HepG2 (cell line): ENCODE data around the gene ACAP2. TPM values are rescaled to one million over a fixed set of nuclear protein-coding genes. Genes with fewer than 3 reads are reported as not detected.

ENCODE experiments used
- ATAC-seq: fragments of 200-7000 bp; cut with Tn5 transposase; 3 replicates; pipeline ENCODE4 v1.9.1; 2020; ENCODE audit warnings: mild to moderate bottlenecking, moderate library complexity
- BruUV-seq: library from RNA; stranded (reverse); fragments of 400-500 nt; replicated peaks from 2 replicates; lab custom pipeline; 2021; lab: Mats Ljungman, UMichigan
- CTCF ChIA-PET: fragments of 300-600 bp; formaldehyde crosslinking; extraction: SDS; loops from one replicate; lab custom pipeline; 2021; ENCODE audit warnings: low total read pairs, inconsistent platforms, low intra/inter-chr PET ratio; lab: Yijun Ruan, JAX
- POLR2A ChIA-PET: fragments of 350-600 bp; sonication (Branson Sonifier 250); formaldehyde crosslinking; loops from one replicate; lab custom pipeline; 2020; ENCODE audit warnings: antibody characterized with exemption, inconsistent platforms; lab: Yijun Ruan, JAX
- DNase-seq: peaks from one replicate; pipeline ENCODE4 v3.0.0-alpha.2; 2015; ENCODE audit warnings: low spot score
- FAIRE-seq: peaks from 3 replicates; lab custom pipeline; 2011; peaks lifted over from hg19 to GRCh38; lab: Jason Lieb, UNC
- H2AFZ ChIP-seq: one replicate; pipeline ENCODE4 v1.6.1; 2011; ENCODE audit warnings: low read length, inconsistent platforms
- H3K27ac ChIP-seq: fragments of 300-600 bp; 3 replicates; pipeline ENCODE4 v1.8.0; 2011; ENCODE audit warnings: mixed run types, mild to moderate bottlenecking, mixed read lengths, low read length, inconsistent platforms; ENCODE audit not compliant: insufficient read depth; ENCODE audit errors: extremely low read length
- H3K27me3 ChIP-seq, 2 experiments: fragments of 200-600 bp in 1 of 2; 2 replicates in 1 of 2; 3 replicates in 1 of 2; pipeline versions ENCODE4 v1.6.0 to v1.8.0; 2011; ENCODE audit warnings: low read length in 2 of 2, mild to moderate bottlenecking in 2 of 2, moderate library complexity in 2 of 2, inconsistent platforms in 1 of 2; ENCODE audit not compliant: insufficient read depth in 2 of 2, control insufficient read depth in 1 of 2
- H3K36me3 ChIP-seq, 2 experiments: fragments of 200-600 bp in 1 of 2; replicated peaks in 1 of 2; 2 replicates in 1 of 2; 3 replicates in 1 of 2; pipeline versions ENCODE4 v1.5.1 to v1.8.0; 2011; ENCODE audit warnings: low read length in 2 of 2, inconsistent platforms in 1 of 2; ENCODE audit not compliant: insufficient read depth in 2 of 2, control insufficient read depth in 1 of 2
- H3K4me1 ChIP-seq: 2 replicates; pipeline ENCODE4 v1.5.1; 2012; ENCODE audit warnings: low read length, inconsistent platforms; ENCODE audit not compliant: insufficient read depth
- H3K4me2 ChIP-seq: 2 replicates; pipeline ENCODE4 v1.6.0; 2011; ENCODE audit warnings: low read depth, low read length, inconsistent platforms
- H3K4me3 ChIP-seq, 3 experiments: fragments of 200-600 bp in 1 of 3; sonication (generic), shearing (Covaris generic) in 1 of 3; replicated peaks in 1 of 3; 2 replicates each; pipeline ENCODE4 v1.5.1; 2011 to 2016; ENCODE audit warnings: low read length in 3 of 3, inconsistent platforms in 2 of 3, low read depth in 2 of 3, mild to moderate bottlenecking in 2 of 3, control low read depth in 1 of 3, mixed read lengths in 1 of 3; ENCODE audit not compliant: insufficient read depth in 1 of 3
- H3K79me2 ChIP-seq: one replicate; pipeline ENCODE4 v1.6.1; 2011; ENCODE audit warnings: low read length, inconsistent platforms; ENCODE audit not compliant: insufficient read depth
- H3K9ac ChIP-seq: 2 replicates; pipeline ENCODE4 v1.6.0; 2011; ENCODE audit warnings: mild to moderate bottlenecking, low read depth, low read length, inconsistent platforms; ENCODE audit not compliant: insufficient read depth
- H3K9me3 ChIP-seq: 2 replicates; pipeline ENCODE4 v1.5.1; 2012; ENCODE audit warnings: mild to moderate bottlenecking, low read length
- H4K20me1 ChIP-seq: 2 replicates; pipeline ENCODE4 v1.6.0; 2011; ENCODE audit warnings: inconsistent platforms, mild to moderate bottlenecking, low read length, moderate library complexity; ENCODE audit not compliant: insufficient read depth
- ATF7-NPFF ChIP-seq: sonication (generic); formaldehyde crosslinking; IDR thresholded peaks from 2 replicates; pipeline ENCODE4 v1.8.1; 2023; ENCODE audit warnings: mild to moderate bottlenecking, low read depth, missing genetic modification reagents, moderate library complexity
- ATRX ChIP-seq: sonication (generic); formaldehyde crosslinking; IDR thresholded peaks from 2 replicates; pipeline ENCODE4 v1.4.0; 2020; ENCODE audit warnings: missing genetic modification reagents, borderline replicate concordance
- KLF13 ChIP-seq: sonication (generic); formaldehyde crosslinking; IDR thresholded peaks from 2 replicates; pipeline ENCODE4 v1.4.0; 2020; ENCODE audit warnings: mild to moderate bottlenecking, missing genetic modification reagents
- KLF6 ChIP-seq: IDR thresholded peaks from 2 replicates; pipeline ENCODE4 v1.8.0; 2016; ENCODE audit warnings: missing biosample characterization, missing genetic modification reagents
- MAFG ChIP-seq: sonication (generic); formaldehyde crosslinking; IDR thresholded peaks from 2 replicates; pipeline ENCODE4 v1.5.1; 2020; ENCODE audit warnings: mild to moderate bottlenecking, missing genetic modification reagents
- ZNF567 ChIP-seq: sonication (generic); formaldehyde crosslinking; IDR thresholded peaks from 2 replicates; pipeline ENCODE4 v1.8.1; 2023; ENCODE audit warnings: mild to moderate bottlenecking, missing genetic modification reagents, borderline replicate concordance
- WGBS: methylation state at CpG from one replicate; pipeline ENCODE4 v1.1.6; 2017; ENCODE audit warnings: low lambda C conversion rate; 5-methylcytosine and 5-hydroxymethylcytosine counted together
- in situ Hi-C: cut with HindIII; loops from 2 replicates; pipeline ENCODE4 v1.10.0; 2017; ENCODE audit warnings: low pct_unique_long_range_greater_than_20kb; ENCODE audit not compliant: extremely low pct_ligation_motif_present
- intact Hi-C: fragments of 100-400 bp; cut with micrococcal nuclease; formaldehyde crosslinking; loops from one replicate; pipeline ENCODE4 v1.10.0; 2022; ENCODE audit not compliant: unreplicated experiment
- polyA plus RNA-seq, 8 experiments: library from polyadenylated mRNA; depleted of rRNA in 3 of 8; stranded (reverse) in 7 of 8; unstranded in 1 of 8; fragments of >200 nt; fragmentation: Illumina TruSeq in 4 of 8; extraction: Trizol in 4 of 8; gene quantifications; 2 replicates each; pipeline versions ENCODE4 v1.2.1 to v1.2.3, GENCODE V29; 2011 to 2016; ENCODE audit warnings: low read depth in 4 of 8, missing spikeins in 1 of 8, mixed read lengths in 1 of 8; ENCODE audit not compliant: insufficient read depth in 1 of 8
- total RNA-seq, 5 experiments: library from RNA; depleted of rRNA; stranded (reverse); fragments of >200 nt; fragmentation: Illumina TruSeq; extraction: Trizol; gene quantifications; 2 replicates each; pipeline ENCODE4 v1.2.3, GENCODE V29; 2016; ENCODE audit warnings: low read depth in 1 of 5
- TF ChIP-seq, protein P1 (sequence below): sonication (generic); formaldehyde crosslinking; IDR thresholded peaks from 2 replicates; pipeline ENCODE4 v1.5.0; 2020; ENCODE audit warnings: missing genetic modification reagents, mild to moderate bottlenecking, borderline replicate concordance
- TF ChIP-seq, protein P2 (sequence below): sonication (generic); formaldehyde crosslinking; IDR thresholded peaks from 2 replicates; pipeline ENCODE4 v1.4.0; 2020; ENCODE audit warnings: missing genetic modification reagents

ACAP2 gene
- total and polyA plus RNA-seq, 2 of the 13 experiments (the other 11 are each of a cell fraction or from before 2014, with no cell fraction given), result 7.3 to 23.9 TPM

DNA sequence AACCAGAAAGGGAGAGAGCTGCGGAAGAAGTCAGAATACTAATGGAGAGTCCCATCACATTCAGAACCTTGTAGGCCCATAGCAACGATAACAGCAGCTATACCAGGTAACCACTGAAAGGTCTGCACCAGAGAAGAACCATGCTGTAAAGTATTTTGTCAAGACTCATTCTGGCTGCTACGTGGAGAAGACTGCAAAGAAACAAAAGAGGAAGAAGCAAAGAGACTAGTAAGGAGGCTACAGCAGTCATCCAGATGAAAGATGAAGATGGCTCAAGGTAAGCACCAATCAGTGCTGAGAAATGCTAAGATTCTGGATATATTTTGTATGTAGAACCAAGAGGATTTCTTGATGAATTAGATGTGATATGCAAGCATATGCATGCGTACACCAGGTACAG, 39.6 kb downstream of the ACAP2 start:
- no peak overlapping the region for H3K4me3 ChIP-seq
- no peak for FAIRE-seq
- H3K79me2 ChIP-seq, result peaks cover 6% of the 10 kb centered on the region
- DNase-seq, result no peak
- H3K4me1 ChIP-seq, result no peaks in the 10 kb centered on the region
- ChIA-PET CTCF (no interaction called here), POLR2A (no interaction called here)
- in situ Hi-C loops, result no loop called here
- H3K36me3 ChIP-seq, result no peaks in the 10 kb centered on the region
- H3K4me2 ChIP-seq, result no peak overlapping the region
- no peaks in the 10 kb centered on the region for H3K9me3 ChIP-seq
- H4K20me1 ChIP-seq, result no peaks in the 10 kb centered on the region
- no peak overlapping the region for H2AFZ ChIP-seq
- H3K27me3 ChIP-seq, result no peaks in the 10 kb centered on the region
- TF ChIP-seq, protein P1, sequence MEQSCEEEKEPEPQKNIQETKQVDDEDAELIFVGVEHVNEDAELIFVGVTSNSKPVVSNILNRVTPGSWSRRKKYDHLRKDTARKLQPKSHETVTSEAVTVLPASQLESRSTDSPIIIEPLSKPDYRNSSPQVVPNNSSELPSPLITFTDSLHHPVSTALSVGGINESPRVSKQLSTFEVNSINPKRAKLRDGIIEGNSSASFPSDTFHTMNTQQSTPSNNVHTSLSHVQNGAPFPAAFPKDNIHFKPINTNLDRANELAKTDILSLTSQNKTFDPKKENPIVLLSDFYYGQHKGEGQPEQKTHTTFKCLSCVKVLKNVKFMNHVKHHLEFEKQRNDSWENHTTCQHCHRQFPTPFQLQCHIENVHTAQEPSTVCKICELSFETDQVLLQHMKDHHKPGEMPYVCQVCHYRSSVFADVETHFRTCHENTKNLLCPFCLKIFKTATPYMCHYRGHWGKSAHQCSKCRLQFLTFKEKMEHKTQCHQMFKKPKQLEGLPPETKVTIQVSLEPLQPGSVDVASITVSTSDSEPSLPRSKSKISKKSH (CRISPR knock-in tag), result no peak
- TF ChIP-seq MAFG (no peak), ATF7-NPFF (CRISPR knock-in tag) (no peak), KLF6 (CRISPR knock-in tag) (no peak), ATRX (CRISPR knock-in tag) (no peak), KLF13 (no peak), ZNF567 (CRISPR knock-in tag) (no peak)
- TF ChIP-seq, protein P2, sequence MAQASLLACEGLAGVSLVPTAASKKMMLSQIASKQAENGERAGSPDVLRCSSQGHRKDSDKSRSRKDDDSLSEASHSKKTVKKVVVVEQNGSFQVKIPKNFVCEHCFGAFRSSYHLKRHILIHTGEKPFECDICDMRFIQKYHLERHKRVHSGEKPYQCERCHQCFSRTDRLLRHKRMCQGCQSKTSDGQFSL (CRISPR knock-in tag), result no peak
- TF ChIP-seq, all 625 proteins: peak for 0
- no peak overlapping the region for H3K9ac ChIP-seq
- no TSS peak for BruUV-seq
- 93% methylated on average over 4 of the region's 4 CpGs for WGBS
- no peak overlapping the region for H3K27ac ChIP-seq
- no peak for ATAC-seq
- intact Hi-C loops, result no loop called here
